SK-N-SH (cell line): ENCODE results near the gene AP4M1. TPM values are rescaled to one million over a fixed set of nuclear protein-coding genes. Genes with fewer than 3 reads are reported as not detected.

Source experiments
- CTCF ChIA-PET: fragments of 300-600, 350-600 bp; formaldehyde crosslinking; extraction: SDS; loops from one replicate; lab custom pipeline; 2021; lab: Yijun Ruan, JAX
- POLR2A ChIA-PET: fragments of 350-600 bp; sonication (Branson Sonifier 250); formaldehyde crosslinking; extraction: SDS; loops from one replicate; lab custom pipeline; 2020; ENCODE audit warnings: antibody characterized with exemption, inconsistent platforms; lab: Yijun Ruan, JAX
- DNase-seq: peaks from one replicate; pipeline ENCODE4 v3.0.0; 2012
- H2AFZ ChIP-seq: fragments of 200-600 bp; sonication (generic); 2 replicates; pipeline ENCODE4 v1.8.1; 2016; ENCODE audit warnings: antibody characterized with exemption, mild to moderate bottlenecking, low read depth
- H3F3A ChIP-seq: fragments of 200-600 bp; sonication (generic); replicated peaks from 2 replicates; pipeline ENCODE3; 2016; ENCODE audit warnings: antibody characterized with exemption, mild to moderate bottlenecking; ENCODE audit not compliant: insufficient read depth
- H3K27ac ChIP-seq, 2 experiments: fragments of 200-500 bp in 1 of 2; fragments of 200-600 bp in 1 of 2; sonication (Bioruptor generic) in 1 of 2; sonication (generic), shearing (Covaris generic) in 1 of 2; 2 replicates each; pipeline versions ENCODE4 v1.5.1 to v1.6.1; 2014 to 2016; ENCODE audit warnings: low read depth in 2 of 2, inconsistent platforms in 1 of 2, low read length in 1 of 2, mild to moderate bottlenecking in 1 of 2, mixed read lengths in 1 of 2
- H3K27me3 ChIP-seq: fragments of 200-600 bp; sonication (generic), shearing (Covaris generic); 2 replicates; pipeline ENCODE4 v1.6.1; 2016; ENCODE audit warnings: mixed run types; ENCODE audit not compliant: insufficient read depth
- H3K36me3 ChIP-seq, 2 experiments: fragments of 200-500 bp in 1 of 2; fragments of 200-600 bp in 1 of 2; sonication (Bioruptor generic) in 1 of 2; sonication (generic) in 1 of 2; replicated peaks in 1 of 2; 2 replicates each; pipeline versions ENCODE3 to v1.5.1; 2014 to 2016; ENCODE audit warnings: low read length in 1 of 2, mild to moderate bottlenecking in 1 of 2; ENCODE audit not compliant: insufficient read depth in 2 of 2, control insufficient read depth in 1 of 2
- H3K4me1 ChIP-seq, 2 experiments: fragments of 200-500 bp in 1 of 2; fragments of 200-600 bp in 1 of 2; sonication (Bioruptor generic) in 1 of 2; sonication (generic), shearing (Covaris generic) in 1 of 2; 2 replicates each; pipeline versions ENCODE4 v1.5.1 to v1.6.1; 2014 to 2016; ENCODE audit warnings: low read depth in 1 of 2, low read length in 1 of 2, mixed run types in 1 of 2; ENCODE audit not compliant: insufficient read depth in 2 of 2, control insufficient read depth in 1 of 2
- H3K4me2 ChIP-seq: fragments of 200-600 bp; sonication (generic), shearing (Covaris generic); 2 replicates; pipeline ENCODE4 v1.6.1; 2017; ENCODE audit warnings: mixed run types
- H3K4me3 ChIP-seq, 2 experiments: fragments of 200-500 bp in 1 of 2; fragments of 200-600 bp in 1 of 2; sonication (Bioruptor generic) in 1 of 2; sonication (generic), shearing (Covaris generic) in 1 of 2; 2 replicates each; pipeline versions ENCODE4 v1.5.1 to v1.8.1; 2014 to 2016; ENCODE audit warnings: low read depth in 2 of 2, inconsistent platforms in 1 of 2, low read length in 1 of 2, mild to moderate bottlenecking in 1 of 2, mixed read lengths in 1 of 2, moderate library complexity in 1 of 2
- H3K79me2 ChIP-seq: fragments of 200-600 bp; sonication (generic); 2 replicates; pipeline ENCODE4 v1.8.1; 2017; ENCODE audit warnings: mild to moderate bottlenecking; ENCODE audit not compliant: insufficient read depth
- H3K9ac ChIP-seq: fragments of 200-600 bp; sonication (generic); 2 replicates; pipeline ENCODE4 v1.6.1; 2017; ENCODE audit warnings: mixed run types
- H3K9me2 ChIP-seq: fragments of 200-600 bp; sonication (generic); 2 replicates; pipeline ENCODE4 v1.6.1; 2017; ENCODE audit warnings: mixed run types
- H3K9me3 ChIP-seq: fragments of 200-600 bp; sonication (generic); 2 replicates; pipeline ENCODE4 v1.6.1; 2017; ENCODE audit warnings: mixed run types, mild to moderate bottlenecking, moderate library complexity
- H4K20me1 ChIP-seq: fragments of 200-600 bp; sonication (generic); 2 replicates; pipeline ENCODE4 v1.6.1; 2017; ENCODE audit warnings: mild to moderate bottlenecking, mixed run types; ENCODE audit not compliant: insufficient read depth
- CTCF ChIP-seq: fragments of 200-600 bp; sonication (generic); IDR thresholded peaks from 2 replicates; pipeline ENCODE4 v1.6.1; 2017; ENCODE audit warnings: antibody characterized with exemption, mild to moderate bottlenecking, moderate library complexity
- ELF1 ChIP-seq: IDR thresholded peaks from 2 replicates; pipeline ENCODE4 v1.4.0; 2012
- EP300 ChIP-seq, 2 experiments: IDR thresholded peaks; 2 replicates each; pipeline versions ENCODE4 v1.4.0 to v1.6.1; 2012; ENCODE audit warnings: borderline replicate concordance in 1 of 2, low read depth in 1 of 2, low read length in 1 of 2
- FOXJ3 ChIP-seq: sonication (generic); formaldehyde crosslinking; IDR thresholded peaks from 2 replicates; pipeline ENCODE4 v1.5.1; 2020; ENCODE audit warnings: mild to moderate bottlenecking, missing genetic modification reagents
- FOXM1 ChIP-seq: IDR thresholded peaks from 2 replicates; pipeline ENCODE4 v1.4.0; 2012; ENCODE audit warnings: low read depth, mild to moderate bottlenecking
- MEF2A ChIP-seq: IDR thresholded peaks from 2 replicates; pipeline ENCODE4 v1.4.0; 2012; ENCODE audit warnings: low read depth, borderline replicate concordance
- MXI1 ChIP-seq: IDR thresholded peaks from 2 replicates; pipeline ENCODE4 v1.6.1; 2012; ENCODE audit warnings: mild to moderate bottlenecking, low read depth, low read length, improper control_type of control experiment
- NFIC ChIP-seq: IDR thresholded peaks from 2 replicates; pipeline ENCODE4 v1.4.0; 2012; ENCODE audit warnings: borderline replicate concordance
- NRF1 ChIP-seq: IDR thresholded peaks from 2 replicates; pipeline ENCODE4 v1.6.1; 2012; ENCODE audit warnings: low read depth, mild to moderate bottlenecking, low read length
- RFX5 ChIP-seq: IDR thresholded peaks from 2 replicates; pipeline ENCODE4 v1.6.1; 2012; ENCODE audit warnings: mild to moderate bottlenecking, improper control_type of control experiment, low read length
- RXRA ChIP-seq: IDR thresholded peaks from 2 replicates; pipeline ENCODE4 v1.4.0; 2012; ENCODE audit warnings: low read depth, mild to moderate bottlenecking, borderline replicate concordance
- SIN3A ChIP-seq: IDR thresholded peaks from 2 replicates; pipeline ENCODE4 v1.6.1; 2012; ENCODE audit warnings: low read depth, mild to moderate bottlenecking, low read length, moderate library complexity, borderline replicate concordance
- SMC3 ChIP-seq: IDR thresholded peaks from 2 replicates; pipeline ENCODE4 v1.6.1; 2012; ENCODE audit warnings: low read depth, low read length, improper control_type of control experiment
- TAF1 ChIP-seq: IDR thresholded peaks from 2 replicates; pipeline ENCODE4 v1.6.1; 2012; ENCODE audit warnings: low read depth, mild to moderate bottlenecking, low read length, moderate library complexity, borderline replicate concordance
- TEAD4 ChIP-seq: IDR thresholded peaks from 2 replicates; pipeline ENCODE4 v1.4.0; 2012; ENCODE audit warnings: mild to moderate bottlenecking, borderline replicate concordance; ENCODE audit not compliant: insufficient read depth
- USF1 ChIP-seq: IDR thresholded peaks from 2 replicates; pipeline ENCODE4 v1.4.0; 2012; ENCODE audit warnings: low read depth, borderline replicate concordance
- WGBS: methylation state at CpG from one replicate; pipeline ENCODE4 v1.1.6; 2017; ENCODE audit warnings: low lambda C conversion rate; 5-methylcytosine and 5-hydroxymethylcytosine counted together
- polyA plus RNA-seq, 3 experiments: library from polyadenylated mRNA; depleted of rRNA; stranded (reverse); fragments of >200 nt; gene quantifications; 2 replicates each; pipeline ENCODE4 v1.2.3, GENCODE V29; 2012
- TF ChIP-seq, protein P1 (sequence below): fragments of 150-350 bp; IDR thresholded peaks from 2 replicates; pipeline ENCODE4 v1.6.1; 2017; ENCODE audit warnings: antibody characterized with exemption, low read length, low read depth, borderline replicate concordance
- TF ChIP-seq, protein P2 (sequence below): IDR thresholded peaks from 2 replicates; pipeline ENCODE4; 2012

The AP4M1 gene
- polyA plus RNA-seq, 1 of the 3 experiments (the other 2 are of a cell fraction): 35.0 TPM

DNA sequence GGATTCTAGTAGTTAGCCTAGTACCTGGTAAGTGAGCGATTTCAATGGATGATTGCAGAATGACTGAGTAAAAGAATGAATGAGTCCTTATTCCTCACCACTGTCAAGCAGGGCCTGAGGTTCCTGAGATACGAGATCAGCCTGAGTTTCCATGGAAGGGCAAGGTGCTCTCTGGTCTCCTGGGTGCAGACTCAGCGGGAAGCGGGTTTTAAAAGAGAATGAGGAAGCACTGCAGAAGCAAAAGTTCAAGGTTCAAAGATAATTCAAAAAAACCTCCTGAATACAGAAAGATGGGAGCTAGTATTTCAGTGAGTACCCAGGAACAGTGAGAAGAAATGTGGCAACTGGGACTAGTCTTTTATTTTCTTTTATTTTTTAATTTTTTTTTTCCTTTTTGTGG is 24.2 kb upstream of the AP4M1 start:
- POLR2A ChIA-PET: interaction anchor here (0.6 kb wide), 1 partner anchor 23 kb away, joined by 4 read pairs; no protein-coding TSS in a partner anchor
- no peak for DNase-seq

GRCh38 chr7:100079024-100079560 is 22.4 kb upstream of the AP4M1 start:
- Histone ChIP-seq H3K4me3 (peak overlapping the region in 1 of 2 experiments; percentile 94; a peak in 2 of 4 replicates), H3K27me3 (no peaks in the 10 kb centered on the region), H3K79me2 (peaks cover 71% of the 10 kb centered on the region), H3K9me3 (0 out of 2 replicates have a peak, but pooled peaks cover 3% of the 10 kb centered on the region), H4K20me1 (peaks cover 20% of the 10 kb centered on the region; the same call in 1 of the 2 replicates), H3K4me2 (peak overlapping the region; percentile 87; the same call in 1 of the 2 replicates), H2AFZ (no peak overlapping the region), H3K9ac (peak overlapping the region; percentile 92; the same call in 1 of the 2 replicates), H3F3A (peaks cover 4% of the 10 kb centered on the region), H3K9me2 (no peaks in the 10 kb centered on the region), H3K36me3 (peaks cover 43 to 63% of the 10 kb centered on the region in 2 experiments), H3K4me1 (peaks cover 12% of the 10 kb centered on the region in 2 experiments; a peak in 3 of 4 replicates), H3K27ac (0 out of 4 replicates have a peak overlapping the region, but pooled peaks of 1 of the 2 experiments have one; percentile 76)
- 82% methylated on average over 7 of the region's 7 CpGs for WGBS
- no peak for DNase-seq
- ChIA-PET POLR2A (interaction anchor here (0.6 to 1.5 kb wide), 3 partner anchors 9 to 63 kb away, joined by 3 to 6 read pairs (median 3); no protein-coding TSS in a partner anchor), CTCF (interaction anchor here (0.6 to 8.5 kb wide), 6 partner anchors 12 to 1060 kb away, joined by 3 to 59 read pairs (median 5); partner anchors contain the start of genes AP4M1, MCM7 and ZKSCAN1)
- TF ChIP-seq CTCF (no peak), ELF1 (no peak), EP300 (IDR thresholded peaks at IDR 0.05; ENCODE audit: borderline replicate concordance in 1 of 2, low read depth in 1 of 2, low read length in 1 of 2) (no peak), FOXJ3 (CRISPR knock-in tag) (no peak), USF1 (no peak), FOXM1 (no peak), NFIC (no peak), TAF1 (no peak), TEAD4 (no peak), SMC3 (no peak)
- TF ChIP-seq, protein P1, sequence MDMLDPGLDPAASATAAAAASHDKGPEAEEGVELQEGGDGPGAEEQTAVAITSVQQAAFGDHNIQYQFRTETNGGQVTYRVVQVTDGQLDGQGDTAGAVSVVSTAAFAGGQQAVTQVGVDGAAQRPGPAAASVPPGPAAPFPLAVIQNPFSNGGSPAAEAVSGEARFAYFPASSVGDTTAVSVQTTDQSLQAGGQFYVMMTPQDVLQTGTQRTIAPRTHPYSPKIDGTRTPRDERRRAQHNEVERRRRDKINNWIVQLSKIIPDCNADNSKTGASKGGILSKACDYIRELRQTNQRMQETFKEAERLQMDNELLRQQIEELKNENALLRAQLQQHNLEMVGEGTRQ: no peak
- TF ChIP-seq, protein P2, sequence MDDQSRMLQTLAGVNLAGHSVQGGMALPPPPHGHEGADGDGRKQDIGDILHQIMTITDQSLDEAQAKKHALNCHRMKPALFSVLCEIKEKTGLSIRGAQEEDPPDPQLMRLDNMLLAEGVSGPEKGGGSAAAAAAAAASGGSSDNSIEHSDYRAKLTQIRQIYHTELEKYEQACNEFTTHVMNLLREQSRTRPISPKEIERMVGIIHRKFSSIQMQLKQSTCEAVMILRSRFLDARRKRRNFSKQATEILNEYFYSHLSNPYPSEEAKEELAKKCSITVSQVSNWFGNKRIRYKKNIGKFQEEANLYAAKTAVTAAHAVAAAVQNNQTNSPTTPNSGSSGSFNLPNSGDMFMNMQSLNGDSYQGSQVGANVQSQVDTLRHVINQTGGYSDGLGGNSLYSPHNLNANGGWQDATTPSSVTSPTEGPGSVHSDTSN: no peak

More for the DNA sequence above, 24.2 kb upstream of the AP4M1 start:
- H3K9me3 ChIP-seq: peaks cover 14% of the 10 kb centered on the region
- WGBS: 95% methylated on average over 4 of the region's 4 CpGs
- H3K9me2 ChIP-seq: no peaks in the 10 kb centered on the region
- no peak overlapping the region for H2AFZ ChIP-seq
- no peaks in the 10 kb centered on the region for H3K27me3 ChIP-seq
- H3K79me2 ChIP-seq: peaks cover 85% of the 10 kb centered on the region
- no peak overlapping the region for H3K4me3 ChIP-seq
- H4K20me1 ChIP-seq: peaks cover 20% of the 10 kb centered on the region; the same call in 1 of the 2 replicates
- no peak overlapping the region for H3K4me2 ChIP-seq
- no peak overlapping the region for H3K9ac ChIP-seq
- CTCF ChIA-PET: interaction anchor here (0.9 kb wide), 1 partner anchor 17 kb away, joined by 3 read pairs; no protein-coding TSS in a partner anchor
- no peak overlapping the region for H3K27ac ChIP-seq
- peaks cover 59 to 82% of the 10 kb centered on the region in 2 experiments for H3K36me3 ChIP-seq
- TF ChIP-seq RFX5 (no peak), NRF1 (no peak), SIN3A (no peak), SMC3 (no peak), FOXM1 (no peak), RXRA (no peak), MXI1 (no peak), CTCF (no peak), MEF2A (no peak)
- peaks cover 12% of the 10 kb centered on the region in 2 experiments; a peak in 3 of 4 replicates for H3K4me1 ChIP-seq
- peaks cover 6% of the 10 kb centered on the region for H3F3A ChIP-seq
